ENCODE measurements around the gene STX8.

DNA sequence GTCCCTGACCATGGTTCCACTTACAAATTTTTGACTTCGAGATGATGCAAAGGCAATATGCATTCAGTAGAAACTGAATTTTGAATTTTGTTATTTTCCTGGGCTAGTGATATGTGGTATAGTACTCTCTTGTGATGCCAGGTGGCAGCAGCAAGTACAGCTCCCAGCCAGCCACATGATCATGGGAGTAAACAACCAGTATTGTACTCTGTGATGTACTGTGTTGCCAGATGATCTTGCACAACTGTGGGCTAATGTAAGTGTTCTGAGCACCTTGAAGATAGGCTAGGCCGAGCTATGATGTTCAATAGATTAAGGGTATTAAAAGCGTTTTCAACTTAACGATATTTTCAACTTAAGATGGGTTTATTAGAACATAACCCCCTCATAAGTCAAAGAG is 250.8 kb downstream of the STX8 start:
- TF ChIP-seq, protein P1, sequence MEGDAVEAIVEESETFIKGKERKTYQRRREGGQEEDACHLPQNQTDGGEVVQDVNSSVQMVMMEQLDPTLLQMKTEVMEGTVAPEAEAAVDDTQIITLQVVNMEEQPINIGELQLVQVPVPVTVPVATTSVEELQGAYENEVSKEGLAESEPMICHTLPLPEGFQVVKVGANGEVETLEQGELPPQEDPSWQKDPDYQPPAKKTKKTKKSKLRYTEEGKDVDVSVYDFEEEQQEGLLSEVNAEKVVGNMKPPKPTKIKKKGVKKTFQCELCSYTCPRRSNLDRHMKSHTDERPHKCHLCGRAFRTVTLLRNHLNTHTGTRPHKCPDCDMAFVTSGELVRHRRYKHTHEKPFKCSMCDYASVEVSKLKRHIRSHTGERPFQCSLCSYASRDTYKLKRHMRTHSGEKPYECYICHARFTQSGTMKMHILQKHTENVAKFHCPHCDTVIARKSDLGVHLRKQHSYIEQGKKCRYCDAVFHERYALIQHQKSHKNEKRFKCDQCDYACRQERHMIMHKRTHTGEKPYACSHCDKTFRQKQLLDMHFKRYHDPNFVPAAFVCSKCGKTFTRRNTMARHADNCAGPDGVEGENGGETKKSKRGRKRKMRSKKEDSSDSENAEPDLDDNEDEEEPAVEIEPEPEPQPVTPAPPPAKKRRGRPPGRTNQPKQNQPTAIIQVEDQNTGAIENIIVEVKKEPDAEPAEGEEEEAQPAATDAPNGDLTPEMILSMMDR (IDR thresholded peaks at IDR 0.05): no peak
- no peak for TF ChIP-seq ZFX (IDR thresholded peaks at IDR 0.05; ENCODE audit: borderline replicate concordance)

Measured in 22Rv1 (cell line).